Stimulated activated memory B cell treated with anti-CD40 and anti-IgM and Interleukin-4, amounts not matched to agents 10 μg/mL and 1 μg/mL and 100 μg/mL, for 72 hours (primary cell): ENCODE results near the gene KCNJ9.
"Not testable (repeated sequence)": the region's sequence is repeated elsewhere in the genome, so short reads cannot be mapped to it uniquely, and the experiment has no call there.

ENCODE experiments used
- ATAC-seq: fragments of 150-1000 bp; cut with Tn5 transposase; 2 replicates; pipeline ENCODE4 v1.10.0; 2021
- H3K27ac Mint-ChIP-seq: one replicate; pipeline ENCODE4 v1.8.0; 2022; ENCODE audit warnings: mild to moderate bottlenecking, mixed read lengths
- H3K27me3 Mint-ChIP-seq: one replicate; pipeline ENCODE4 v1.8.0; 2022; ENCODE audit warnings: mixed read lengths
- H3K36me3 Mint-ChIP-seq: one replicate; pipeline ENCODE4 v1.8.0; 2022; ENCODE audit warnings: mixed read lengths
- H3K4me1 Mint-ChIP-seq: one replicate; pipeline ENCODE4 v1.8.0; 2022; ENCODE audit warnings: mixed read lengths
- H3K4me3 Mint-ChIP-seq: one replicate; pipeline ENCODE4 v1.8.0; 2022; ENCODE audit warnings: mild to moderate bottlenecking, moderate library complexity, mixed read lengths
- H3K9me3 Mint-ChIP-seq: one replicate; pipeline ENCODE4 v1.8.0; 2022; ENCODE audit warnings: mixed read lengths

KCNJ9 gene

DNA sequence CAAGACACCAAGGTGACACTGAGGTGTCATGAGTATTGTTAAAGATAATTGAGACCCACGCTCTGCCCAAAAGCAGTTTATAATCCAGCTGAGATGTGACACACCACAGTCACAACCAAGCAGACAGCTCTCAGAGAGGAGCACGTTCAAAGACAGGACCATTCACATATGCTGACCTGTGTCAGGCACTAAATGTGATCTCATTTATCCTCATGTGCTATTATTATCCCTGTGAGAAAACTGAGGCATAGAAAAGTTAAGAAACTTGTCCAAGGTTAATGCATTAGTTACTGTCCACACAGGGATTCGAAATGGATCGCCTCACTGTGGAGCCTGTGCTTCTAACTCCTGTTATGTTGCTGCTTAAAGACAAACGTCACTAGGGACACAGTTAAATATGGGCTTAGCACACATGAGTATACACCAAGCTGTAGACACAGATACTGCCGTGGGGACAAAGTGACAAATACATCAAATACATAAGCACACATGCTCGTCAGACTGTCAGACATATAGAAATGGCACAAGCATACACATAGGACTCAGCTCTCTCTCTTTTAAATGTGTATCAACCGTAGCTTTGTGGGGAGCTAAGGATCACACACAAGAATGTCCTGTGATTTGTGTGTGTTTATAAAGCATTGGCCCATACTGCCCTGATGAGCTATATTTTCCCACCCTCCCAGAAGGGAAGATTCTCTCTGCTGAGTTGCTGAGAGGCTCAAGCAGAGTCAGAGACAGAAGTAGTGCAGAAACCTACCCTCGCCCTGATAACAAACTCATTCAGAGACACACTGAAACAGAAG, 20.6 kb downstream of the KCNJ9 start:
- ATAC-seq, result no peak
- Mint-ChIP-seq H3K36me3 (no peaks in the 10 kb centered on the region), H3K27ac (peak overlapping the region; percentile 72), H3K9me3 (no peaks in the 10 kb centered on the region), H3K27me3 (peaks cover 3% of the 10 kb centered on the region), H3K4me3 (no peak overlapping the region), H3K4me1 (peaks cover 38% of the 10 kb centered on the region)

DNA sequence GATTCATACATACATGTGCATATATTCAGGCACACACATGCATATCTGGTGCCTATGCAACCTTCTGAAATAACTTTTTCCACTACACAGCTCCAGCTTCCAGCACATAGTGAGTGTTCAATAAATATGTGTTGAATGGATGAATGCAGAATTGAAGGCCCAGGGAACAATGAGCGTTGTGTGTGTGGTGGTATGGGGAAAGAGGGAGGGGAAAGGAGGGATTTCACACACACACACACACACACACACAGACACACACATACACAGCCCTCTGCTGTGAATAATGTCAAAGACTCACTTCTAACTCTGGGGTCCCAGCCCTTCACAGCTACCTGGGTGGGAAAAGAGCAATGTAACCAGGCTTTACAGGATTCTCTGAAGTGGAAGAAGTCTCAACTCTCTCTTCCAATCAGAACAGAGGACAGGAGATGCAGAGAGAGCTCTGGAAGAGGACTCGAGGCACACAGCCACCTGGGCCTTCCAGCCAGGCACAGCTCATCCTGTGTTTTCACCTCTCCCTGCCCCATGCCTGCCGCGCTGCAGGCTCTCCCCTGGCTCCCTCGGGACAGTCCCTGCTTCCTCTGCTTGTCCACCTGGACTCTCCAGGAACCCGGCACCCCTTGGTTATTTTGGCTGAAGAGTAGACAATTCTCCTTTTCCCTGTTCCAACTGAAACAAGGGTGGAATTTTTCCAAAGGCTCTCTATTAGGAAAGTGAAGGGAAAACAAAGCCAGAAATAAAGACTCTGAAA, 22.5 kb downstream of the KCNJ9 start:
- Mint-ChIP-seq H3K27ac (no peak overlapping the region), H3K4me1 (peaks cover 30% of the 10 kb centered on the region)

DNA sequence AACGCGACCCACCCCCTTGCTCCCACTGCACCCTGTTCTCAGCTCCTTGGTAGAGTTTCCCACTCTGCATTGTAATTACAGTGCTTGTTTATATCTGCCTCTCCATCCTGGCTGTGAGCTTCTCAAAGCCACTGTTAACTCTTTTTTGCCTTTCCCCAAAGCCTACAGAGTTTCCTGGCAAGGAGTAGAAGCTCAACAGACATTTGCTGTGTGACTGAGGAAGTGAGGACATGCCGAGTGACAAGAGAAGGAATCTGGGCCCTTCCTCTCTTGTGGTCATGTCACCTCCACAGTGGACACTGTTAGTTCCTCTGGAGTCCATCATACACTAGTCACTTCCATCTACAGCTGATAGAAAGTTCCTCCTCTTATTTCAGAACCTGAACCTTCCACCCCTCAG, 23.1 kb downstream of the KCNJ9 start:
- no peak overlapping the region for H3K27ac Mint-ChIP-seq
- peaks cover 29% of the 10 kb centered on the region for H3K4me1 Mint-ChIP-seq
- no peak for ATAC-seq
- no peaks in the 10 kb centered on the region for H3K36me3 Mint-ChIP-seq
- H3K4me3 Mint-ChIP-seq, result no peak overlapping the region
- H3K27me3 Mint-ChIP-seq, result peaks cover 6% of the 10 kb centered on the region
- no peaks in the 10 kb centered on the region for H3K9me3 Mint-ChIP-seq

More for the DNA sequence above, 22.5 kb downstream of the KCNJ9 start:
- ATAC-seq, result no peak
- Mint-ChIP-seq H3K36me3 (no peaks in the 10 kb centered on the region), H3K4me3 (no peak overlapping the region), H3K27me3 (peaks cover 6% of the 10 kb centered on the region), H3K9me3 (no peaks in the 10 kb centered on the region)

DNA sequence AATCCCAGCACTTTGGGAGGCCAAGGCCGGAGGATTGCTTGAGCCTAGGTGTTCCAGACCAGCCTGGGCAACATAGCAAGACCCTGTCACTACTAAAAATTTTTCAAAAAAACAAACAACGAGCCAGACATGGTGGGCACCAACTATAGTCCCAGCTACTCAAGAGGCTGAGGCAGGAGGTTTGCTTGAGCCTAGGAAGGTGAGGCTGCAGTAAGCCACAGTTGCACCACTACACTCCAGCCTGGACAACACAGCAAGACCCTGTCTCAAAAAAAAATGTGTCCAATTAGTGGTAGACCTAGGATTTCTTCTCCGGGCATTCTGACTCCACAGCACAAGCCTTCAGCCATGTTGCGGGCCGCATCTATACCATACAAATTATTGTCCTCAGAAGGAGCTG, 23.8 kb downstream of the KCNJ9 start:
- H3K27ac Mint-ChIP-seq, result no peak overlapping the region

DNA sequence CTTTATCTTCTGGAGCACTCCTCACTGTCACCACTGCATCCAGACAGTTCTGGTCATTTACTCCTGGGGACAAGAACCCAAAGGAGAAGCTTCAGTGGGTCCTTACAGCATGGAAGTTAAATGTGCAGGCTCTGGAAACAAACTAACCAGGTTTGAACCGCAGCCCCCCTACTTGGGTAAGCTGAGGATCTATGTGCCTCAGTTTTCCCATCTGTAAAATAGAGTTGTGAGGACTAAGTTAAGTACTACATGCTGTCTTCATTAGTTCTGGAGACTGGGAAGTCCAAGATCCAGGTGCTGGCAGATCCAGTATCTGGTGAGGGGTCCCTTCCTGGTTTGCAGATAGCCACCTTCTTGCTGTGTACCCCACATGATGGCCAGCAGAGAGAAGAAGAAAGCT, 26.2 kb downstream of the KCNJ9 start:
- no peaks in the 10 kb centered on the region for H3K9me3 Mint-ChIP-seq
- peaks cover 24% of the 10 kb centered on the region for H3K27me3 Mint-ChIP-seq
- H3K27ac Mint-ChIP-seq, result no peak overlapping the region
- peaks cover 14% of the 10 kb centered on the region for H3K4me1 Mint-ChIP-seq
- no peak for ATAC-seq
- H3K36me3 Mint-ChIP-seq, result no peaks in the 10 kb centered on the region
- no peak overlapping the region for H3K4me3 Mint-ChIP-seq

More for the DNA sequence above, 23.8 kb downstream of the KCNJ9 start:
- Mint-ChIP-seq H3K36me3 (no peaks in the 10 kb centered on the region), H3K9me3 (no peaks in the 10 kb centered on the region), H3K4me1 (peaks cover 25% of the 10 kb centered on the region), H3K27me3 (peaks cover 8% of the 10 kb centered on the region), H3K4me3 (no peak overlapping the region)
- ATAC-seq, result no peak

DNA sequence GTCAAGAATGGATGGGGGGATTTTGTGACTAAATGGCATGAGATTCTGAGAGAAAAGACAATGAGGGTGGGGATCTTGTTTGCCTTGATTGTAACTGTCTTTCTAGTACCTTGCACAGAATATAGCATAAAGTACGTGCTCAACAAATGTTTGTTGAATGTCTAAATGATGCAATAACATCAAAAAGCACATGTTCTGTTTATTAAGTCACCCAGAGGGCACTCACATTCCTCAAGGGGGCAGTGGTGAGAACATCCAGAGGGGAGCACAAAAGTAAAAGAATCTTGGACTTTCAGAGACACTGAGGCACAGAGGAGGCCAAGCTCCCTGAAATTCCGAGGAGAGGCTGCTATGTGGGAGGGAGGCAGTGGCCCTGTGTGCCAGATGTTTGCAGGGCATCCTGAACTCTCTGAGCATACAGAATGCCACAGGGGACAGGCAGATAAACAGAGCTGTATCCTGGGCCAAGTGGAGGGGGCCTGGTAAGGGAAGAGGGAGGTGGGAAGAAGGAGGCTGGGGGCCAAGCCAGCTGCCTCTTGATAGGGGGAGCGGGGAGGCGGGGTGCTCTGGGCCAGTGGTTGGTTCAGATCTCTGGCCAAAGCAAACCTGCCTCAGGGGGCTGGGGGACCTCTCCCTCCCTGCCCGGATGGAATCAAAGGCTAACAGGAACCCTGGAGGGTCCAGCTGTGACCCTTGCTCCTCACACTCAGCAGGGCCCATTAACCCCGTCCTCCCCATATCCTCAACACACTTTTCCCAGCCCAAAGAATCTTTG, 27.7 kb downstream of the KCNJ9 start:
- Mint-ChIP-seq H3K4me3 (no peak overlapping the region), H3K4me1 (peaks cover 9% of the 10 kb centered on the region), H3K9me3 (no peaks in the 10 kb centered on the region), H3K36me3 (no peaks in the 10 kb centered on the region), H3K27ac (no peak overlapping the region), H3K27me3 (peaks cover 39% of the 10 kb centered on the region)
- no peak for ATAC-seq

DNA sequence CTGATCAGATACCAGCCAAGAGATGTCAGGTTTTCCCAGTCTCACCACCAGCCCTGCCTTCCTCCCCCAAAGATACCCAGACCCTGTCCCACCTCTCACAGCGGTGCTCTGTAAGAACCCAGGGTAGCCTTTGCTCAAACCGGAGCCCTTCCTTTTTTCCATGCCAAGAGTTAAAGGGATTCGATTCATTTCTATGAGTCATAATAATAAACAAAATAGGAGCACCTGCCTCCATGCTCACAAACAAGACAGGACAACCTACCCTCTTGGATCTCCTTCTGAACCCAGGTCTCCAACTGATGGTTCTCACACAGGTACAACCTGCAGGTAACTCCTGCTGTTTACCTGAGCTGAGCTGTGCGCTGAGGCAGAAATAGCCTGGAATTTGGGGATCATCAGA, 28.3 kb downstream of the KCNJ9 start:
- H3K36me3 Mint-ChIP-seq, result no peaks in the 10 kb centered on the region
- no peak overlapping the region for H3K4me3 Mint-ChIP-seq
- no peaks in the 10 kb centered on the region for H3K9me3 Mint-ChIP-seq
- peaks cover 9% of the 10 kb centered on the region for H3K4me1 Mint-ChIP-seq
- no peak overlapping the region for H3K27ac Mint-ChIP-seq
- H3K27me3 Mint-ChIP-seq, result peaks cover 44% of the 10 kb centered on the region
- no peak for ATAC-seq

DNA sequence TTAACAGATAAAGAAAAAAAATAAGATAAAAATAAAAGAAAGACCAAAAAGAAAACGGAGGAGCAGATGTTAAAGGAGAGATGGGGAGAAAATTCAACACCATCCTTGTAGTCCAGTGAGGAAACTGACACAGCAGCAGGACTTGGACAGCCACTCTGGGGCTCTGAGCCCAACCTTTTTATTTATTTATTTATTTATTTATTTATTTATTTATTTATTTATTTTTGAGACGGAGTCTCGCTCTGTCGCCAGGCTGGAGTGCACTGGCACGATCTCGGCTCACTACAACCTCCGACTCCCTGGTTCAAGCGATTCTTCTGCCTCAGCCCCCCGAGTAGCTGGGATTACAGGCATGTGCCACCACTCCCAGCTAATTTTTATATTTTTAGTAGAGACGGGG, 30.1 kb downstream of the KCNJ9 start:
- H3K9me3 Mint-ChIP-seq, H3K4me3 Mint-ChIP-seq, H3K4me1 Mint-ChIP-seq, H3K36me3 Mint-ChIP-seq, ATAC-seq, H3K27ac Mint-ChIP-seq: not testable (repeated sequence)
- H3K27me3 Mint-ChIP-seq, result peaks cover 62% of the 10 kb centered on the region

DNA sequence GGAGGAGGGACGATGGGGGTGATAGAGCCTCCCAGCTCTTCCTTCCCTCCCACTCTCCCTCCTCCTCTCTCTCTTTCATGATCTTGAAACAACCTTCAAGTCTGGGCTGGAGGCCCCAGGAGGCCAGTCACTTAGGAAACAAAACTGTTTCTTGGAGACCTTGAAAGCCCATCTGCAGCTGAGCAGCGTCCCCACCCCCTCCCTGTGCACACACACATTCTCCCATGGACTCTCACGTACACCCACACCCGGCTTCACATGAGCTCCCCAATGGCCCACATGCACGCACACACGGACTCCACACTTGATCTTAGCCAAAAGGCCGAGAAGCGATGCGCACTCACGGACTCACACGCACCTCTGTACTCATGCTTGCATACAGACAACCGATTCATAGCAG, 31.0 kb downstream of the KCNJ9 start:
- Mint-ChIP-seq H3K36me3 (no peaks in the 10 kb centered on the region), H3K27ac (no peak overlapping the region), H3K4me3 (no peak overlapping the region), H3K4me1 (peaks cover 9% of the 10 kb centered on the region), H3K9me3 (no peaks in the 10 kb centered on the region), H3K27me3 (peaks cover 62% of the 10 kb centered on the region)
- no peak for ATAC-seq

DNA sequence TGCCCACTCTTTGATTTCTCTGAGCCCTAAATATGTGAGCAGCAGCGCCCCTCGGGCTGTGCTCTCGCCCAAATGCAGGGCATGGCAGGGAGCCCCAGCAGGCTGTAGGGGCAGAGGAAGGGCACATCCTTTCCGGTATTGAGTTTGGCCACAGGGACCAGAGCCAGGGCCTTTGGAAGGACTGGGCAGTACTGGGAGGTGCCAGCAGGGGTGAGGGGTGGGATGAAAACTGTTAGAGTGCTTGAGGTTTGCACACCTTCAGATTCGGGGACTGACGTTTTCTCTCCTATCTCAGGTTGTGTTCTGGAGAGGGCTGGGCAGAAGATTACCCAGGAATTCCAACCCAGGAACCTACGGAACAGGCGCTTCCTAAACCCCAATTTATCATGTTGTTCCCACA, 32.1 kb downstream of the KCNJ9 start:
- H3K36me3 Mint-ChIP-seq, result no peaks in the 10 kb centered on the region
- peaks cover 69% of the 10 kb centered on the region for H3K27me3 Mint-ChIP-seq
- no peak for ATAC-seq

DNA sequence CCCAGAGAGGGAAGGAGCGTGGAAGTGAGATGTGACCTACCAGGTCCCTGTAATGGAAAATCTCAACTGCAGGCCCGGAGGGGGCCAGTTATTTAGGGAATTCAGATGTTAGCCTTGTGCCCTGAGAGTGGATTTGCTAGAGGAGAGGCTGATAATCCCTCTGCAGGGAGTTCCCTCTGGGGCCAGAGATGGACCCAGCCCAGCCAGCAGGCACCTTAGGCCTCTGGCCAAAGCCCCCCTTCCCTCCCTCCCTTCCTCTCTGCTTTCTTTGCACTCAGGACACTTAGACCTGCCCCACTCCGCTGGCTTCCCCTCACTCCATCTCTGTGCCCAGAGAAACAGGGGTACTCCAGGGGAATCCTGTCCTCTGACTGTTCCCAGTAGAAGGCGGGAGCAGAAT, 32.7 kb downstream of the KCNJ9 start:
- Mint-ChIP-seq H3K9me3 (no peaks in the 10 kb centered on the region), H3K27ac (no peak overlapping the region), H3K4me1 (peaks cover 2% of the 10 kb centered on the region), H3K4me3 (no peak overlapping the region), H3K27me3 (peaks cover 71% of the 10 kb centered on the region), H3K36me3 (no peaks in the 10 kb centered on the region)
- ATAC-seq, result no peak

More for the DNA sequence above, 32.1 kb downstream of the KCNJ9 start:
- Mint-ChIP-seq H3K4me1 (peaks cover 9% of the 10 kb centered on the region), H3K9me3 (no peaks in the 10 kb centered on the region), H3K4me3 (no peak overlapping the region), H3K27ac (no peak overlapping the region)

DNA sequence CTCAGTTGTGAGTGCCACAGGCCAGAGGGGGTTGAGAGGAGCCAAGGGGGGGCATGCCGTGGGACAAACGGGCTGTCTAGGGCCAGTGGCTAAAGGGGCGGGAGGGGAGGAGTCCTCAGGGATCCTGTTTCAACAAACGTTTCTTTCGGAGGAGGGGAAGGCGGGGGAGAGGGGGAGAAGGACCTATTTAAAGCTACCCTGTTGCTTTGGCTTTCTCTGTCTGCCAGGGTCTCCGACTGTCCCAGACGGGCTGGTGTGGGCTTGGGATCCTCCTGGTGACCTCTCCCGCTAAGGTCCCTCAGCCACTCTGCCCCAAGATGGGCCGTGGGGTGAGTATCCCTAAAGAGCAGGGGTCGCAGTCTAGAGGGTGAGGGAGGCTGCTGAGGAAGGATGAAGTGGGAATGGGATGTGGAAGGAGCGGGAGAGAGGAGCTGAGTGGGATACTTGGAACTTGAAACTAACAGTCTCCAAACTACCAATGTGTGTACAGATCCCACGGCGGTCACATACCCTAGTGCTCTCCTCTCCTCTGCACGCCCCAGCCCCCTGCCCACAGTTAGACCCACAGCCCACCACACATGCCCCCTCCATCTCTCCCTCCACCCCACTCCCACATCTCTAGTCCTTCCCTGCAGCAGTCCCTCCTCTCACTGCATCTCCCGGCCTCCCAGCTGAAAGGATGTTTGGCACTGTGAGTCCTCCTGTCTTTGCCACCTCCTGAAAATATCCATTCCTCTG, 34.4 kb downstream of the KCNJ9 start, which contains the start of gene ATP1A2:
ATP1A2 (plus strand) TSS at position 215 of the 738 bp plus-strand sequence; CDS start at position 318, 103 bp downstream.
- H3K27ac Mint-ChIP-seq, result no peak within 1 kb of the TSS
- H3K36me3 Mint-ChIP-seq, result no peaks in the 10 kb centered on the region
- H3K4me1 Mint-ChIP-seq, result no peaks in the 10 kb centered on the region
- peaks cover 74% of the 10 kb centered on the region for H3K27me3 Mint-ChIP-seq
- no peak within 1 kb of the TSS for H3K4me3 Mint-ChIP-seq
- no peaks in the 10 kb centered on the region for H3K9me3 Mint-ChIP-seq
- no peak for ATAC-seq

DNA sequence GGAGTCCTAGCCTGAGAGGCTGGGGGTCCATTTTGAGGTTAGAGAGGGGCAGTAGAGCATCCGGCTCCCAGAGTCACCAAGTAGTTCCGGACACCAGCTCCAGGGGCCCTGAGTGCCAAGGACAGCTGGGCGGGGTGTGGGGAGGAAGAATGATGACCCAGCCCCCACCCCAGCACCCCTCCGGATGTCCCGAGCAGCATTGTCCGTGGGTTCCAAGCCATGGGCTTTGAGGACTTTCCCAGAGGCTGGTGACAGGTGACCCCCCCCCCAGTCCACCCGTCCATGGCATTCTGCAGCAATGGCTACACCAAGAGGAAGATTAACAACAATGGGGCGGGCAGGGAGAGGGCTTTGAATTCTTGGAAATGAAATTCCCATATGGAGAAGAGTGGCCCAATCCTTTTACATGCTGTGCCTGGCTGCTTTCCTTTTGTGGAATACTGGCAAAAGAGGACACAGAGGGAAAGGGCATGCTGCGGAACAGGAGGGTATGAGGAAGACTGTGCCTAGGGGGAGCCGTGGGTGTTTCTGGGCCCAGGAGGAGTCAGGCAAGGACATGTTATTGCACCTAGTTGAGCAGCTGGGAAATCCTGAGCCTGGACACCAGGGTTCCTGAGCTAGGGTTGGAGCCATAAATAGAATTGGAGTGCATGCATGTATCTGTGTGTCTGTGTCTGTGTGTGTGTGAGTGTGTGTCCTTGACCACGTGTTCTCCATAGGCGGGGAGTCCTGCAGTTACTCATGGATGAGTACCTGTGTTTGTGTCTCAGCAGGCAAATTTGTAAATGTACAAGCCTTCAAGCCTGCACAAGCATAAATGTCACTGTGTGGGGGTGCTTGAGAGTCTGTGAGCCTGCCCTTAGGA, 35.2 kb downstream of the KCNJ9 start:
- H3K4me3 Mint-ChIP-seq, result no peak overlapping the region
- no peaks in the 10 kb centered on the region for H3K36me3 Mint-ChIP-seq
- no peak for ATAC-seq
- peaks cover 71% of the 10 kb centered on the region for H3K27me3 Mint-ChIP-seq
- no peak overlapping the region for H3K27ac Mint-ChIP-seq
- no peaks in the 10 kb centered on the region for H3K9me3 Mint-ChIP-seq
- no peaks in the 10 kb centered on the region for H3K4me1 Mint-ChIP-seq

DNA sequence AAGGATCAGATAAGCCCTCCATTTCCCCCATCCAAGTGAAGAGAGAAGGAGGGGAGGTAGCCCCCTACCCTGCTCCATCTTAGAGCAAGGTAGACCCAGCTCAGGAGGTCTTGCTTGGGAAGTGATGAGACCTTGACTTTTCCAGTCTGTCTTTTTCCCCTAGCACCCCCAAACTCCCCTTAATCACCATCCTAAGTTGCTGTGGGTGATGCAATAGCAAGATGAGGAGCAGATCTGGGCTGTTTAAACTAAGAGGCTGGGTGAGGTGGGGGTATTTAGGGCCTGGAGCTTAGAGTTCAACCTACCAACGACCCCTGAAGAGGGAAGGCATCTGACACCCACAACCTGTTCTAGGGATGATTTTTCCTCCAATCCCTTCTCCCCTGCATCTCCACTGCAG, 36.0 kb downstream of the KCNJ9 start:
- Mint-ChIP-seq H3K9me3 (no peaks in the 10 kb centered on the region), H3K36me3 (no peaks in the 10 kb centered on the region), H3K4me3 (no peak overlapping the region), H3K27ac (no peak overlapping the region), H3K4me1 (no peaks in the 10 kb centered on the region), H3K27me3 (peaks cover 65% of the 10 kb centered on the region)
- ATAC-seq, result no peak
